Osteocyte (in vitro differentiated cells): ENCODE results near the gene RBMS3. TPM values are rescaled to one million over a fixed set of nuclear protein-coding genes. Genes with fewer than 3 reads are reported as not detected.

Experiments used
- DNase-seq: peaks from one replicate; pipeline ENCODE4 v3.0.0; 2021; ENCODE audit warnings: mixed read lengths; ENCODE audit not compliant: unreplicated experiment; ENCODE audit errors: extremely low spot score
- H3K27ac Mint-ChIP-seq: one replicate; pipeline ENCODE4 v1.8.0; 2021; ENCODE audit warnings: mild to moderate bottlenecking, mixed read lengths; ENCODE audit not compliant: unreplicated experiment
- H3K27me3 Mint-ChIP-seq: one replicate; pipeline ENCODE4 v1.8.0; 2021; ENCODE audit warnings: mixed read lengths; ENCODE audit not compliant: unreplicated experiment
- H3K36me3 Mint-ChIP-seq: one replicate; pipeline ENCODE4 v1.8.0; 2021; ENCODE audit warnings: mixed read lengths; ENCODE audit not compliant: unreplicated experiment
- H3K4me1 Mint-ChIP-seq: one replicate; pipeline ENCODE4 v1.8.0; 2021; ENCODE audit warnings: mixed read lengths; ENCODE audit not compliant: unreplicated experiment
- H3K4me3 Mint-ChIP-seq: one replicate; pipeline ENCODE4 v1.8.0; 2021; ENCODE audit warnings: mild to moderate bottlenecking, moderate library complexity, mixed read lengths; ENCODE audit not compliant: unreplicated experiment
- H3K9me3 Mint-ChIP-seq: one replicate; pipeline ENCODE4 v1.8.0; 2021; ENCODE audit warnings: mixed read lengths; ENCODE audit not compliant: unreplicated experiment
- CTCF ChIP-seq: fragments of 200-600 bp; sonication (generic); IDR thresholded peaks from 2 replicates; pipeline ENCODE4 v1.5.0; 2021; ENCODE audit warnings: antibody characterized with exemption, mild to moderate bottlenecking, moderate library complexity
- total RNA-seq: library from RNA; stranded (reverse); gene quantifications from 2 replicates; pipeline ENCODE4 v1.2.1, GENCODE V29; 2021

Gene RBMS3
- total RNA-seq, 1 donor from 2014 or later: 64.2 TPM

GRCh38 chr3:29291982-29292363 is 11.1 kb downstream of the RBMS3 start:
- Mint-ChIP-seq H3K27ac (peak overlapping the region; percentile 95), H3K4me1 (peaks cover 76% of the 10 kb centered on the region), H3K9me3 (no peaks in the 10 kb centered on the region), H3K36me3 (peaks cover 19% of the 10 kb centered on the region), H3K4me3 (no peak overlapping the region), H3K27me3 (no peaks in the 10 kb centered on the region)
- TF ChIP-seq CTCF: no peak
- no peak for DNase-seq

- peaks cover 19% of the 10 kb centered on the region for H3K36me3 Mint-ChIP-seq
- H3K27me3 Mint-ChIP-seq: no peaks in the 10 kb centered on the region
- H3K4me1 Mint-ChIP-seq: peaks cover 64% of the 10 kb centered on the region
- no peak overlapping the region for H3K4me3 Mint-ChIP-seq
- no peak for DNase-seq
- H3K9me3 Mint-ChIP-seq: no peaks in the 10 kb centered on the region
- no peak for TF ChIP-seq CTCF
- H3K27ac Mint-ChIP-seq: peak overlapping the region; percentile 41
These were observed 12.6 kb downstream of the RBMS3 start for GRCh38 chr3:29293421-29293820.

- Mint-ChIP-seq H3K4me1 (peaks cover 36% of the 10 kb centered on the region), H3K36me3 (peaks cover 15% of the 10 kb centered on the region), H3K9me3 (no peaks in the 10 kb centered on the region), H3K4me3 (no peak overlapping the region), H3K27ac (no peak overlapping the region), H3K27me3 (no peaks in the 10 kb centered on the region)
- no peak for TF ChIP-seq CTCF
- DNase-seq: no peak
These were observed 17.1 kb downstream of the RBMS3 start for GRCh38 chr3:29297998-29298397.

- TF ChIP-seq CTCF: no peak
- Mint-ChIP-seq H3K4me3 (no peak overlapping the region), H3K4me1 (peaks cover 18% of the 10 kb centered on the region), H3K27ac (peak overlapping the region; percentile 1), H3K27me3 (no peaks in the 10 kb centered on the region), H3K36me3 (peaks cover 21% of the 10 kb centered on the region), H3K9me3 (peaks cover 8% of the 10 kb centered on the region)
- DNase-seq: no peak
These were observed 20.6 kb downstream of the RBMS3 start for GRCh38 chr3:29301332-29302019.

- H3K4me3 Mint-ChIP-seq: no peak overlapping the region
- H3K27ac Mint-ChIP-seq: no peak overlapping the region
- no peaks in the 10 kb centered on the region for H3K27me3 Mint-ChIP-seq
- H3K9me3 Mint-ChIP-seq: peaks cover 8% of the 10 kb centered on the region
- DNase-seq: no peak
- peaks cover 21% of the 10 kb centered on the region for H3K36me3 Mint-ChIP-seq
- H3K4me1 Mint-ChIP-seq: peaks cover 15% of the 10 kb centered on the region
- TF ChIP-seq CTCF: no peak
These were observed 21.7 kb downstream of the RBMS3 start for GRCh38 chr3:29302619-29303018.
